BLaER1 treated with 17β-estradiol and CSF1 and Interleukin-3, amounts not matched to agents 10 nM and 100 nM (cell line): ENCODE data around the gene SH3RF1.
A peak's percentile ranks its signal among the peaks of the same experiment; 100 is the strongest.

Source experiments
- H3K27ac ChIP-seq, 11 experiments: shearing (Covaris generic); formaldehyde crosslinking; 2 replicates each; pipeline ENCODE4 v1.8.1; 2022
- H3K27me3 ChIP-seq, 11 experiments: shearing (Covaris generic); formaldehyde crosslinking; 2 replicates each; pipeline ENCODE4 v1.8.1; 2022
- H3K36me3 ChIP-seq, 11 experiments: shearing (Covaris generic); formaldehyde crosslinking; 2 replicates each; pipeline ENCODE4 v1.8.1; 2022
- H3K4me1 ChIP-seq, 10 experiments: shearing (Covaris generic); formaldehyde crosslinking; 2 replicates each; pipeline ENCODE4 v1.8.1; 2022
- H3K4me2 ChIP-seq, 11 experiments: shearing (Covaris generic); formaldehyde crosslinking; 2 replicates each; pipeline ENCODE4 v1.8.1; 2022
- H3K4me3 ChIP-seq, 10 experiments: shearing (Covaris generic); formaldehyde crosslinking; 2 replicates each; pipeline ENCODE4 v1.8.1; 2022
- H3K9ac ChIP-seq, 11 experiments: shearing (Covaris generic); formaldehyde crosslinking; 2 replicates each; pipeline ENCODE4 v1.8.1; 2022
- H3K9me3 ChIP-seq, 11 experiments: shearing (Covaris generic); formaldehyde crosslinking; replicated peaks in 1 of 11; 2 replicates each; pipeline ENCODE4 v1.8.1; 2022
- H4K20me1 ChIP-seq, 11 experiments: shearing (Covaris generic); formaldehyde crosslinking; 2 replicates each; pipeline ENCODE4 v1.8.1; 2022
- Cebpa-rat ChIP-seq, 11 experiments: shearing (Covaris generic); IDR thresholded peaks; 2 replicates each; pipeline ENCODE4 v1.8.1; 2022

SH3RF1 gene

DNA sequence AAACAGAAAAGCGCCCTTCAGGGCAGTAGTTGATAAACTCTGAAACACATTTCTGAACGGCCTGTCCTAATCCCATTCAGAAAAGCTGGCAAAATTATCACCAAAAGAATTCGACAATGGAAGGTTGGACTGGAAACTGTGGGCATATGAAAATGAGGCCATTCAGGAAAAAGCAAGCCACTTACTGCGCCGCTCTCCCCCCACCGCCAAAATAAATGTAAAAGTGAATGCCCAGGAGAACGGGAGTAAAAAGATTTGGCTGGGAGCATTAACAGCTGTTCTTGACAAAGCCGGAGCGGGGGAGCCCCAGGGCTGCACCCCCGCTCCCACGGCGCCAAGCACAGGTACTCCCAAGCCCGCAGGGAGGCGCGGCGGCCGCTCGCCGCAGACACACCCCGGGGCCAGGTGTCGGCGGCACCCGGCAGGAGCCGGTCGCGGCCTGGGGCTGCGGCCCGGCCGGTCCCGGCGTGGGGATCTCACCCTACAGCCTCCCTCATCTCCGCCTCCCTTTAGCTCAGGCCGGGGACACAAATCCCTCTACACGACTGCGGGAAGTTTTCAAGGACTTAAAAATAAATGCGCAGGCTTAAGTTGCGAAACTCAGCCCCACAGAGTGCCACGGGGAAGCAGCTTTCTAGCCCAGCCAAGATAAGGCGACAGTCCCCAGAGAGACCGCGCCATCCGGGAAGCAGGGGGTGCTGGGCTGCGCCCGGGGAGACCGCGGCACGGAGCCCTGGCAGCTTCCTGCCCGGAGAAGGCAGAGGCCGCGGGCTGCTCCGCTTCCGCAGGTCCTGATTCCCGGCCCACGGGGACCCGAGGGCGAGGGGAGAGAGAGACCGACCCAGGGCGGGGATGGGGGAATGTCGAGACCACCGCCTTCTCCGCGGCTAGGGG lies 593 bp downstream of the SH3RF1 start:
- Histone ChIP-seq H3K9ac (peak overlapping the region; percentile 83 to 99 (median 96)), H4K20me1 (peaks cover 6 to 47% (median 38%) of the 10 kb centered on the region in 11 experiments; a peak in 18 of 22 replicates), H3K4me2 (peak overlapping the region; percentile 78 to 98 (median 93)), H3K4me3 (peak overlapping the region; percentile 79 to 95 (median 92)), H3K9me3 (peaks cover 0 to 6% (median 0%) of the 10 kb centered on the region in 11 experiments; a peak in 2 of 22 replicates), H3K36me3 (peaks cover 0 to 34% (median 22%) of the 10 kb centered on the region in 11 experiments; a peak in 18 of 22 replicates), H3K27me3 (peaks cover 0 to 3% (median 0%) of the 10 kb centered on the region in 11 experiments; a peak in 1 of 22 replicates), H3K27ac (peak overlapping the region; percentile 75 to 99 (median 98)), H3K4me1 (peaks cover 44 to 62% (median 47%) of the 10 kb centered on the region in 10 experiments)
- TF ChIP-seq Cebpa-rat (IDR thresholded peaks at IDR 0.05): peak in 9 of 11 experiments; percentile 54 to 97 (median 90); a peak in 17 of 22 replicates

DNA sequence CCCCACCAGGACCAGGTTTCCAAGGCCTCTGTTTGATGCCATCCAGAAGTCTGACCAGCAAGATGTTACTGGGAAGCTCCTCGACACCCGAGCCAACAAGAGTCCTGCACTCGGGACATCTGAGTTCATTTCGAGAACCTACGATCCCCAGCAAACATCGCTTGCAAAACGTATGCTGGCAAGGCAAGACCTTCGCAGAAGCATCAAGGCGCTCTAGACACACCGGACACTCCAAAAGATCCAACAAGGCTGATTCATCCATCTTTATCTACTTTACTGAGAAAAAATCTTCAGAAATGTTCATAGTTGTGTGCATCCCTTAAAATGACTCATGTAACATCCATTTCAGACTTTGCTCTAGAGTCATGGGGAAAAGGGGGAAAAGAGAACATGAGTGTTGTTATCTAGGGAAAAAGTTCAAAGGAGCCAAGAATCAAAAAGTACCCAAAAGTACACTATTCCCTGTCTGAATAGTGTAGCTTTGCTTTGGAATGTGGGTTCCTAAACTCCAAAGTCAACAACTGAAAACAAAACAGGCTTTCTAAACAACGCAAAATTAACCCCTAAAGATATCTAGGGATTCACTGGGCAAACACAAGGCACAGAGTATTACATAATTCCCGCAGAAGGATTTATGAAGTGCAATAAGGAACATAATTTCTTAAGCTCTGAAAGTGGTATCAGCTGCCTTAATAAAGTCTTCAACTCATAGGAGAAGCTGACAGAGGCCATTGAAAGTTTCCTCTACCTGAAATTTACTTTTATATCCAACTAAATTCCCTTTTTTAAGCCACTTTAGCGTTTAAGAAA lies 1.6 kb downstream of the SH3RF1 start:
- Histone ChIP-seq H3K9ac (peak overlapping the region; percentile 83 to 99 (median 96)), H3K27ac (peak overlapping the region; percentile 75 to 99 (median 98); a peak in 20 of 22 replicates)
- TF ChIP-seq Cebpa-rat (IDR thresholded peaks at IDR 0.05): no peak

DNA sequence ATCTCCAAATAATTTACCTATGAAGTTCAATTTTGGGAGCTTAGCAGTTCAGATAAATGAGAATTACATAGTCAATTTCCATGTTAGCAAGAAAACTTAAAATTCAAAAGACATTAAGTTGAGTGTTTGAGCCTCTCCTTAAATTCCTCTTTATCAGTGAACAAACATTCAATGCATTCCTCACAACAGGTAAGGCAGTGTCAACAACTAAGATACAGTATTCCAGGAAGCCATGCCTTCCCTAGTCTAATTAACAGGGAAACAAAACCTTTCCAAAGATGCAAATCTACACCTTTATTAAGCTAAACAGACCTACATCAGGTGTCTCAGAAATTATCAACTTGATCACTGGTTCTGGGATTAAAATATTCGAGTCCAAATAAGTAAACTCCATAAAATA lies 3.7 kb downstream of the SH3RF1 start:
- H3K27ac ChIP-seq: no peak overlapping the region
- H3K4me1 ChIP-seq: peaks cover 39 to 74% (median 55%) of the 10 kb centered on the region in 10 experiments
- peaks cover 0 to 17% (median 10%) of the 10 kb centered on the region in 11 experiments; a peak in 8 of 22 replicates for H3K9me3 ChIP-seq
- peak overlapping the region; percentile 6 to 98 (median 89); a peak in 21 of 22 replicates for H3K4me2 ChIP-seq
- H3K36me3 ChIP-seq: peaks cover 15 to 65% (median 52%) of the 10 kb centered on the region in 11 experiments; a peak in 20 of 22 replicates
- peak overlapping the region in 5 of 10 experiments; percentile 8 to 94 (median 86); a peak in 4 of 20 replicates for H3K4me3 ChIP-seq
- no peak for TF ChIP-seq Cebpa-rat (IDR thresholded peaks at IDR 0.05)
- H4K20me1 ChIP-seq: peaks cover 6 to 78% (median 60%) of the 10 kb centered on the region in 11 experiments; a peak in 20 of 22 replicates
- peaks cover 0 to 3% (median 0%) of the 10 kb centered on the region in 11 experiments; a peak in 1 of 22 replicates for H3K27me3 ChIP-seq
- 0 out of 22 replicates have a peak overlapping the region, but pooled peaks of 1 of the 11 experiments have one; percentile 21 for H3K9ac ChIP-seq

More for the DNA sequence above, 1.6 kb downstream of the SH3RF1 start:
- peaks cover 0 to 12% (median 7%) of the 10 kb centered on the region in 11 experiments; a peak in 8 of 22 replicates for H3K9me3 ChIP-seq
- H3K36me3 ChIP-seq: peaks cover 5 to 44% (median 32%) of the 10 kb centered on the region in 11 experiments; a peak in 20 of 22 replicates
- peak overlapping the region; percentile 78 to 98 (median 93) for H3K4me2 ChIP-seq
- H3K4me3 ChIP-seq: peak overlapping the region; percentile 79 to 95 (median 92)
- peaks cover 46 to 71% (median 51%) of the 10 kb centered on the region in 10 experiments for H3K4me1 ChIP-seq
- H4K20me1 ChIP-seq: peaks cover 6 to 57% (median 42%) of the 10 kb centered on the region in 11 experiments; a peak in 18 of 22 replicates
- peaks cover 0 to 3% (median 0%) of the 10 kb centered on the region in 11 experiments; a peak in 1 of 22 replicates for H3K27me3 ChIP-seq

- Histone ChIP-seq H3K27ac (no peak overlapping the region), H3K4me1 (peaks cover 35 to 70% (median 51%) of the 10 kb centered on the region in 10 experiments), H3K27me3 (peaks cover 0 to 3% (median 0%) of the 10 kb centered on the region in 11 experiments; a peak in 1 of 22 replicates), H3K4me2 (peak overlapping the region; percentile 6 to 98 (median 89); a peak in 16 of 22 replicates), H3K9me3 (peaks cover 0 to 17% (median 10%) of the 10 kb centered on the region in 11 experiments; a peak in 8 of 22 replicates), H3K4me3 (peak overlapping the region in 1 of 10 experiments; percentile 8; a peak in 2 of 20 replicates), H3K9ac (no peak overlapping the region), H3K36me3 (peaks cover 15 to 66% (median 52%) of the 10 kb centered on the region in 11 experiments; a peak in 20 of 22 replicates), H4K20me1 (peaks cover 6 to 81% (median 60%) of the 10 kb centered on the region in 11 experiments; a peak in 20 of 22 replicates)
- TF ChIP-seq Cebpa-rat (IDR thresholded peaks at IDR 0.05): no peak
These were observed 4.1 kb downstream of the SH3RF1 start for GRCh38 chr4:169266661-169267060.

DNA sequence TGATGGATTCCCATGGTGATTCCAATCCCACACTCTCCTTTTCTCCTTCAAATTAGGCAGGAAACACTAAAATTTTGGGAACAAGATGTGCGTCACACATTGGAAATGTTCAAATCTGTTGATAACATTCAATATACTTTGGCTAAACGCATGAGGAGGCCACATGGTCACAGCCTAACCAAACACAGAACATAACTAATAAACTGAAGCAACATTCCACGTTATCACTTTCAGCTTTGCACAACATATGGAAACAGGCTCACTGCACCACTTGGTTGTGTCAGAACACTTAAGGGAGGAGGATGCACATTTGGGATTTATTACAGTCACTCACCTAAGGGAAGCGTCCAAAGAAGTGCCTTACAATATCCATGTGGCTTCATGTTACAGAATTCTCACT lies 4.7 kb downstream of the SH3RF1 start:
- Histone ChIP-seq H3K4me2 (peak overlapping the region in 7 of 11 experiments; percentile 4 to 39 (median 31); a peak in 8 of 22 replicates), H3K27ac (no peak overlapping the region), H3K9ac (no peak overlapping the region), H4K20me1 (peaks cover 10 to 87% (median 66%) of the 10 kb centered on the region in 11 experiments; a peak in 20 of 22 replicates), H3K4me1 (peaks cover 32 to 72% (median 53%) of the 10 kb centered on the region in 10 experiments), H3K9me3 (peaks cover 0 to 17% (median 10%) of the 10 kb centered on the region in 11 experiments; a peak in 8 of 22 replicates), H3K27me3 (no peaks in the 10 kb centered on the region), H3K4me3 (no peak overlapping the region), H3K36me3 (peaks cover 15 to 72% (median 53%) of the 10 kb centered on the region in 11 experiments; a peak in 20 of 22 replicates)
- no peak for TF ChIP-seq Cebpa-rat (IDR thresholded peaks at IDR 0.05)

DNA sequence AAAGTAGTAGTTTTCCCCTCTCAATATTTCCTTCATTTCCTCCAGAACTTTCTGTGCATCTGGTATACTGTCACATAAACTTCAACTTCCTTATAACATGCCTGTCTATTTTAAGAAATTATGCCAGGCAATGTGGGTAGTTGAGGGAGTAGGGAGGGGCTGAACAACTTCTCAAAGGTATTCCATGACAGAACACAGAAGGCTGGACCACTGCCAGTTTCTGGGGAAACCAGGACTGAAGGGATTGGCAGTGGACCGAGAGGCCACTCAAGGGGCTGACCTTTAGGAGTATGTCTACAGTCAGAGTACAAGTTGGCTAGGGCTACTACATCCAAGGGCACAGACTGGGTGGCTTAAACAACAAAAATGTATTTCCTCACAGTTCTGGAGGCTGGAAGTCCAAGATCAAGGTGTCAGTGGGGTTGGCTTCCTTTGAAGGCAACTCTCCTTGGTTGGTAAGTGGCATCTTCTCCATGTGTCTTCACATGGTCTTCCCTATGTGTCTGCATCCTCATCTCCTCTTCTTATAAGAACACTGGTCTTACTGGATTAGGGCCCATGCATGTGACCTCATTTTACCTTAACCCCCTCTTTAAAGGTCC lies 6.9 kb downstream of the SH3RF1 start:
- Histone ChIP-seq H3K9ac (no peak overlapping the region), H3K9me3 (peaks cover 0 to 17% (median 10%) of the 10 kb centered on the region in 11 experiments; a peak in 8 of 22 replicates), H3K36me3 (peaks cover 15 to 91% (median 65%) of the 10 kb centered on the region in 11 experiments; a peak in 20 of 22 replicates), H3K4me3 (no peak overlapping the region), H3K27ac (peak overlapping the region in 1 of 11 experiments; percentile 25; a peak in 1 of 22 replicates), H3K27me3 (no peaks in the 10 kb centered on the region), H3K4me2 (peak overlapping the region in 10 of 11 experiments; percentile 14 to 69 (median 52); a peak in 17 of 22 replicates), H4K20me1 (peaks cover 12 to 98% (median 76%) of the 10 kb centered on the region in 11 experiments; a peak in 20 of 22 replicates), H3K4me1 (peaks cover 29 to 74% (median 49%) of the 10 kb centered on the region in 10 experiments)
- TF ChIP-seq Cebpa-rat (IDR thresholded peaks at IDR 0.05): no peak

DNA sequence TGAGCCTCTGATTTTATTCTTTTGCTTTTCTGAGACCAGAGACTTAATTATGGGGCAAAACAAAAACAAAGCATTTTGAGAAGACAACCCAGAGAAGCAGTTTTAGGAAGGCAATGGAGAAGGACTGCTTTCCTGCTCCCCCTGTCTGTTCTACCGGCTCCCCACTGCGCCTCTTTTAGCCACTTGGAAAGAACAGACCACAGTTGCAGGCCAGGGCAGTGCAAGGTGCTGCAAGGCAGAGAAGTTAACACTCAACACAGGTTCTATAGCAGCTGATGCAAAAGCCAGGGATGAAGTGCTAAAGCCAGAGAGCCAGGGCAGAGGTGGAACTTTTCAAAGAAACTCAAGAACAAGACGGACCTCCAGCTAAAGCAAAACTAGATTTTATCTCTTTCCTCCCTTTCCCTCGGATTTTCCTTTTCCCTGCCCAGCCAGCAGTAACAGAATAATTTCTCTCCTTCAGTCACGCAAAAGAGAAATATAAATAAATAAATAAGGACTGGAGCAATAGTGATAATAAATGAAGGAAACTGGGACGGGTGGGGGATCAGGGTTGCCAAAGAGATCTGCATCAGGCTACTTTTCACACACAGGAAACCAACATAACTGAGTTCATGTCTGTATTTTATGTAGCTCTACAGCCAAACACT lies 10.4 kb downstream of the SH3RF1 start:
- peaks cover 7 to 69% (median 48%) of the 10 kb centered on the region in 10 experiments; a peak in 19 of 20 replicates for H3K4me1 ChIP-seq
- no peak for TF ChIP-seq Cebpa-rat (IDR thresholded peaks at IDR 0.05)
- H3K4me2 ChIP-seq: peak overlapping the region in 5 of 11 experiments; percentile 1 to 43 (median 22); a peak in 4 of 22 replicates
- H3K27me3 ChIP-seq: no peaks in the 10 kb centered on the region
- peaks cover 19 to 100% (median 90%) of the 10 kb centered on the region in 11 experiments; a peak in 20 of 22 replicates for H4K20me1 ChIP-seq
- H3K27ac ChIP-seq: no peak overlapping the region
- H3K9me3 ChIP-seq: peaks cover 0 to 17% (median 8%) of the 10 kb centered on the region in 11 experiments; a peak in 8 of 22 replicates
- no peak overlapping the region for H3K9ac ChIP-seq
- H3K4me3 ChIP-seq: no peak overlapping the region
- H3K36me3 ChIP-seq: peaks cover 15 to 81% (median 45%) of the 10 kb centered on the region in 11 experiments; a peak in 20 of 22 replicates
